Measurements from ENCODE around the gene PFN3.

PFN3 gene, protein sequence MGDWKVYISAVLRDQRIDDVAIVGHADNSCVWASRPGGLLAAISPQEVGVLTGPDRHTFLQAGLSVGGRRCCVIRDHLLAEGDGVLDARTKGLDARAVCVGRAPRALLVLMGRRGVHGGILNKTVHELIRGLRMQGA

DNA sequence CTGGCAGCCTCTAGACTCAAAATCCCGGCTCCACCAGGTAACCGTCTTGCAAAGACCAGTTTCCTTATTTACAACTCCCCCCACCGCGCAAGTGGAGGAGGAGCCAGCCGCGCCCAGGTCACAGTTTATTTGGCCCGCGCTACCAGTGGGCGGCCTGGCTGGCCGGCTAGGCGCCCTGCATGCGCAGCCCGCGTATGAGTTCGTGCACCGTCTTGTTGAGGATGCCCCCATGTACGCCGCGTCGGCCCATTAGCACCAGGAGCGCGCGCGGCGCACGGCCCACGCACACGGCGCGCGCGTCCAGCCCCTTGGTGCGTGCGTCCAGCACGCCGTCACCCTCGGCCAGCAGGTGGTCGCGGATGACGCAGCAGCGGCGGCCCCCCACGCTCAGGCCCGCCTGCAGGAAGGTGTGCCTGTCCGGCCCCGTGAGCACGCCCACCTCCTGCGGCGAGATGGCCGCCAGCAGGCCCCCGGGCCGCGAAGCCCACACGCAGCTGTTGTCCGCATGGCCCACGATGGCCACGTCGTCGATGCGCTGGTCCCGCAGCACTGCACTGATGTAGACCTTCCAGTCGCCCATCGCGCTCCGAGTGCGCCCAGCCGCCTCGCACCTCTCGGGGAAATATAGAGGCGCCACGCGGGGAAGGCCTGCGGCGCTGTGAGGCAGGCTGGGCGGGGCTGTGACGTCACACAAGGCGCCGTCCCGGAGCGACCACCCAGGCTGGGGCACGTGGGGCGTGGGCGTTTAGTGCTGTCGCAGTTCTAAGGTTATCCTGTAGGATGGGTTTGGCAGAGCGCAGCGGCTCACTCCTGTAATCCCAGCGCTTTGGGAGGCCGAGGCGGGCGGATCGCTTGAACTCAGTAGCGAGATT is at the start of gene PFN3:
Gene PFN3, minus strand, starts transcription at position 665 of the 872 bp plus-strand sequence. Its CDS starts 85 bp downstream, at position 580.
- no peak for DNase-seq

DNA sequence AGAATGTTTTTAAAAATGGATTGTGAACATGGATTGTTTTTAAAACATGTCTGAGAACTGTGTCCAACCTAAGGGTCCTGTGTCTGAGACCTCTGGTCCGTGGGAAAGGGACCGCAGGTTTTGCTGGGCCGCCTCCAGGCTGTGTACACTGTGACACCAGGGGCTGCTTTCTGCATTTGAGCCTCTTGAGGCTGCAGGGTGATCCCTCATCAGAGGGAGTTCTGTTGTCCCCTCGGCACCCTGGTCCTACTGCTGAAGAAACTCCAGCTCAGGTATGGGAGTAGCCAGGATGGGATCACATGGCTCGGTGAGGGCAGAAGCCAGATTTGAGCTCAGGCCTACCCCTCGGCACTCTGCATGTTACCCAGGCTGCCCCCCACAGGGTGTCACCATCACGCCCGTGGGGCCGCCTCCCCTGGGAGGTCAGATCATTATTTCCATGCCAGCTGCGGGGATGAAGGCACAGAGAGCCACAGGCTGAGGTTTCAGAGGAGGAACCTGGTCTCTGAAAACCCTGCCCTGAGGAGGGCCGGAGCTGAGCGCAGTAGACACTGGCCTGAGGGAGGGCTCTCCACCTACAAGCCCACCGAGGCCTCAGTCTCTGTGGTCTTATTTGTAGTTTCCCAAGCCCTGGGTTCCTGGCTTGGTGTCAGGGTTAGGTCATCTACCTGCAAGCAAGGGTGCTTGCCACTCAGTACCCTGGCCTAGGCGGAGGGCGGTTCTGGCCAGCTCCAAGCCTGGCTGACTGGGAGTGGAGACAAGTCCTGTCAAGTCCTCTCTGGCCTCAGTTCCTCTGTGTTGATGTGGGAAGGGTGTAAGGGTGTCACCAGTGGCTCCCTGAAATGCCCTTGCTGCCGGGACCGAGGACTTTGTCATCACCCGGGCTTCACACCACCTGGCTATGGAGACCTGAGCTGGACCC is 48.9 kb upstream of the PFN3 start:
- no peak for DNase-seq

DNA sequence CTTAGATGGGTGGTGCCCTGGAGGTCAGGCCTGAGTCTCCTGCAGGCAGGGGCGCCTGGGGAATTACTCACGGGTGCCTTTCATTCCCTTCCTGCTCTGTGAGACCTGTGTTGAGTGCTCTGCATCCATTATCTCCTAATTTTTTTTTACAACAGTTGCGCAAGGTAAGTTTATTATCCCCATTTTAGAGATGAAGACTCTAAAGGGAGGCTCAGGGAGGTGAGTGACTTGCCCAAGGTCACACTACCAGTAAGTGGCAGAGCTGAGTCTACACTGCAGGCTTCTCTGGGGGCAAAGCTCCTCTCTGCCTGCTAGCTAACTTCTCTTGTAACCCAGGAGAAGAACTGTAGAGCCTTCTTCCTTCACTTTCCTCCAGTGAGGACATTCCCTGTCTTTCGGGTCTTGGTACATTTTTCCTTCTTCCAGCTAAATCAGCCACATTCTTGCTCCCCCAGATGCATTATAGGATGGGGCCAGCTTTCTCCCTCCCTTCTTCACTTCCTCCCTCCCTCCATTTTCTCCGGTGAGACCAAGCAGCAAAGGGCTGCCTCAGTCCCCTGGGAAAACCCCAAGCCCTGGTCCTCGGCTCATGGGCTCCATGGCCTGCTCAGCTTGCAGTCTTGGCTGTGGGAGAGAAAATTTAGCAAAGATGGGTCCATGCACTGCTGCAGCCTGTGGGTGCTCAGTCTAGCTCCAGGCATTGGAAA is 47.9 kb upstream of the PFN3 start:
- no peak for DNase-seq

DNA sequence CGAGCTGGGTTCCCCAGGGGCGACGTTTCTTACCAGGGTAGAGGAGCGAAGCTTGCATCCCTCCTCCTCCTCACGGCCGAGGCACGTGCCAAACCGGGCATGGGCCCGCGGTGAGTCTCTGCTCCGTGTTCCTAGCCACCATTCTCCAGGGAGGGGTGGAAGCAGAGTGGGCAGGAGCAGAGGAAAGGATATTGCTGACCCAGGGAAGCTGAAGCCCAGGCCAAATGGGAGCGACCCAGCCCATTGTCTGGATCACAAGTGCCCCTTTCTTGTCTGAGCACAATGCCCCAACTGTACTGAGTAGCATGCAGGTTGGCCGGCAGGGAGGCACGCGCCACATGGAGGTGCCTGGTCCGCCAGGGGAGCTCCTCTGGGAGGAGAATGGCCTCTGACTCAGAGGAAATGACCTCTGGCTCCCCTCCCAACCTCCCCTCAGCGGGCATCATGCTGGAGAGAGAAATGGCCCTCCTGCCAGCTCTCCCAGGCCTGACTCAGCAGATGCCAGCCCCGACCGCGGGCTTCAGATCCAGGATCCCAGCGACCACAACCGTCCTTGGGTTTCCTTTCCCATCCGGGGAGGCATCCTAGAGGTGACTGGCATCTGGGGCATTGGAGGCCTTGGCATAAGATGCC is 47.3 kb upstream of the PFN3 start:
- DNase-seq = peak in 1 of 6 experiments; percentile 62

DNA sequence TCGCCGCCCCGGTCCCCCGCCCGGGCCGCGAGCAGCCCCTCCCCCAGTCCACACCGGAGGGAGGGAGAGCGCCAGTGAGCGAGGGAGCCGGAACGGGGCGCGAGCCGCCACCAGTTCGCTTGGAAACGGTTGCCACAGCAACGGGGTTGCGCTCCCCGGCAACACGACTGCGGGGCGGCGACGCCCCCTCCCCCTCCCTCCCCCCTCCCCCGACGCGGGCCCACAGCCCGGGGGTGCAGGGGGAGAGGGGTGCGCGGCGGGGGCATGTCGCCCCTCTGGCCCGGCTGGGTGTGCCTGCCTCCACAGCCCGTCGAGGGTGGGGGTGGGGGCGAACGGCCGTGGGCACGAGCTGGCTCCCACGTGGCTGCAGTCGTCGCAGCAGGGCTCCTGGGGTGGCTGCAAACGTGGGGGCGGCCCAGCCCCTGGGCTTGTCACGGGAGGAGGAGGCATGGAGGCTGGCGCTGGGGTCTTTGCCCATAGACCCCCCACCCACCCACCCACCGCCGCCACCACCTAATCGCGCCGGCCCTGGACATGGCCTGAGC is 46.7 kb upstream of the PFN3 start:
- peak; percentile 70 to 81 (median 78) for DNase-seq

DNA sequence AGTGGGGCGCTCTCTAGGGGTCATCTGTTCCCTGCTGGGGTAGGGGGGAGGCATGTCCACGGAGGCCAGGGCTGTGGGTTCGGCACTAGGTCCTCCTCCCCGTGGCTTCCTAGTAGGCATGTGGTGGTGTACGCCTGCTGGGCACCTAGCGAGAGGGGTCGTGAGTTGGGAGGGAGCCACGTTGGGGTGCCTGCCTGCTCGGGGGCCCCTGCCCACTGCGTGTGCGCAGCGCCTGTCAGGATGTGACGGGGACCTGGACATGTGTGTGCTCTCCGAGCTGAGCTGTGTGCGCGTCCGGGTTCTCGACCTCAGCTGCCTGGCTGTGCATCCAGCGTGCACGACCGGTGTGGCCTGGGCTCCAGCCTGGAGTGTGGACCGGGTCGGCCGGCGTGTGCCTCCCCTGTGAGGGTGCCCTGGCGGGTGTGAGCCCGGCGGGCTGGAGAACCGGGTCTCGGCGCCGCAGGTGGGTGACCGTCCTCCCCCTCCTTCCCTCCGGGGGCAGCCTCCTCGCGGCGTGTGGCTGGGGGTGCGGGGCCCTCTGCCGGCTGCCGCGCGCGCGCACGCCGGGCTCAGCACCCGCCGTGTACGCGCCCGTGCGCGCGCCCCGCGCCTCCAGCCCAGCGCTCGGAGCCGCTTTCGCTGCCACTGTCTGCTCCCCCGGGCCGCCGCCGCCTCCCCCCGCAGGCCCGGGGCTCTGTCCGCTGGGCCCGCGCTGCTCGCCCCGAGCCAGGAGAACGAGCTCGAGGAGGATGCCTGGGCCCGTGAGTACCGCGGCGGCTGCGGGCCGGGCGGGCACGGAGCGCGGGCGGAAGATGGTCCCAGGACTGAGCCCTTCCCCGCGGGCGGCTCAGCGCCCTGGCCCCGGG is 46.0 kb upstream of the PFN3 start, which contains the start of gene PRR7:
Gene PRR7, plus strand, starts transcription at position 615 of the 866 bp plus-strand sequence. CDS start 8,254 bp downstream, outside the sequence.
- peak; percentile 58 to 85 (median 74) for DNase-seq

DNA sequence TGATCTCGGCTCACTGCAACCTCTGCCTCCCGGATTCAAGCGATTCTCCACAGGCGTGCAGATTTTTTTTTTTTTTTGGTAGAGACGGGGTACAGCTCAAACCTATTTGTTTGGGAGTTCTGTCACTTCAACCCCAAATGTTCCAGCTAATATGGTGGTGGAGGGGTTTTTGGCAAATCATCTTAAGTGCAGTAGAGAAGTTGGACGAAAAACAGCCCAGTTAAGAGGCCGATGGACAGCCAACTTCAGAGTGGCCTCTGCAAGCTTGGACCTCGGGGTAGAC is 45.4 kb upstream of the PFN3 start:
- DNase-seq = peak in 1 of 6 experiments; percentile 30

DNA sequence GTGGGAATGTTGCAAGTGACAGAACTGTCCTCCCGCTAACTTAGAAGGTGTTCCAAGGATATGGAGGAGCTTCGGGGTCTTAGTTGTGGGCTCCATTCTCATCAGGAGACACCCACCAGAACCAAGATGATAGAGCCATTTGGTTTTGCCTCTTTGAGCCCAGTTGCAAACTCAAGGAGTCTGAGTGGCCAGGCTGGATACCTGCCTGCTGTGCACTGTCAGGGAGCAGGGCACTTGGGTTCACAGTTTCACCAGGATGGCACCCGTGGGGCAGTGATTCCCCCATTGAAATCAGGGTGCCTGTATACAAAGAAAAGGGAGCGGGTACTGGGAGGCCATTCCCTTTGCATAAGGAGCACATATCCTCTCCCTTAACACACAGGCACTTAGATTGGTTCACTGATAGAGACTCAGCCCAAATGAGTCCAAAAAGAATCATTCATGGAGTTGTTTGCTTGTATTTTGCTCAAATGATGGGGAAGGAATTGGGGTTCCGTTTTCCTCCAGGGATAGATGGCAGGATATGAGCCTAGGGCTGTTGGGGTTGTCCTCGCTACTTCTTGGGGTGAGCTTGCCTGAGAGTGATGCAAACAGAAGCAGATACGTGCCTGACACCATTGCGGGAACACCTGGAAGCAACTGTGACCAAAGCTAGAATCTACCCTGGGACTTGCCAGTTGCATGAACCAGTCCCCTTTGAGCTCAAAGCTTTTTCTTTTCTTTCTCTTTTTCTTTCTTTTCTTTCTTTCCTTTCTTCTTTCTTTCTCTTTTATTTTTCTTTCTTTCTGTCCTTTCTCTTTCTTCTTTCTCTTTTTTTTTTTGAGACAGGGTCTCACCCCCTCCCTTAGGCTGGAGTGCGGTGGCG is 44.8 kb upstream of the PFN3 start:
- DNase-seq = peak in 5 of 6 experiments; percentile 29 to 49 (median 37)

DNA sequence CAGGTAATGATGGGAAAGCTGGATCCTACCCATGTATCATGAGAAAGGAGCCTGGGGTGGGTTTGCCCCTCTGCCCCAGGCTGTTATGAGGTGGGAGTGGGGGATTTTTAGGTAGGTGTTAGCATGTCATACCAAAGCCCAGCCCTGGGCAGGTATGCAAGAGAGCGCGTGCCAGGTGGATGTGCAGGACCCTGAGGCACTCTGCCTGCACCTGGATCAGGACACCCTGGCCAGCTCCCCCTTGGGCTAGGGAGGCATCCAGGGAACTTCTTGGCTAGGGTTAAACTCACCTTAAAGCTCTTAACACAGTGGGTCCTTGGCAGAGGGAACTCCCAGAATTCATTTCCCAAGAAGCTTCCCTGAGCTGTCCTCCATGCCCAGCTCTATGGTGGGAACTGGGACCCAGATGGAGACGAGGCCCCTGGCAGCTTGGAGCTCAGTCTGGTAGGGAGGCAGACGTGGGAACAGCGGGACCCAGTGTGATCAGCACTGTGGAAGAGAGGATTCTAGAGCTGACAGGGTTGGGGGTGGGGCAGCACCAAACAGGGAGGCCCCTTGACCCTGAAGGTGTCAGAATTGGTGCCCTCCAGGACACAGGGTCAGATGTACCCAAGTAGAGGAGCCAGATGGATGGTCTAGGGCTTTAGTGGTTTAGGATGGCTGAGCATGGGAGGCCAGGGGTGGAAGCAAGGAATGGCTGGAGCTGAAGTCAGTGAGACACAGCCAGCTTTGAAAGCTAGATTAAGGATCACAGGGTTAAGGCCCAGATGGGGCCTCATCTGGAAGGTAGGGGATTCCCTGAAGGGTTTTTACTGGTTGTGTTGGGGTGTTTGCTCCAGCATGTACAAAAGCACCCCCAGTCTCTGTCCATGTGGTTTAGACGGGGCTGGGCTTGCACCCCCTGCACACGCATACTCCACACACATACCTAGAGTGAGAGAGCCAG is 43.9 kb upstream of the PFN3 start:
- peak in 3 of 6 experiments; percentile 21 to 48 (median 46) for DNase-seq

DNA sequence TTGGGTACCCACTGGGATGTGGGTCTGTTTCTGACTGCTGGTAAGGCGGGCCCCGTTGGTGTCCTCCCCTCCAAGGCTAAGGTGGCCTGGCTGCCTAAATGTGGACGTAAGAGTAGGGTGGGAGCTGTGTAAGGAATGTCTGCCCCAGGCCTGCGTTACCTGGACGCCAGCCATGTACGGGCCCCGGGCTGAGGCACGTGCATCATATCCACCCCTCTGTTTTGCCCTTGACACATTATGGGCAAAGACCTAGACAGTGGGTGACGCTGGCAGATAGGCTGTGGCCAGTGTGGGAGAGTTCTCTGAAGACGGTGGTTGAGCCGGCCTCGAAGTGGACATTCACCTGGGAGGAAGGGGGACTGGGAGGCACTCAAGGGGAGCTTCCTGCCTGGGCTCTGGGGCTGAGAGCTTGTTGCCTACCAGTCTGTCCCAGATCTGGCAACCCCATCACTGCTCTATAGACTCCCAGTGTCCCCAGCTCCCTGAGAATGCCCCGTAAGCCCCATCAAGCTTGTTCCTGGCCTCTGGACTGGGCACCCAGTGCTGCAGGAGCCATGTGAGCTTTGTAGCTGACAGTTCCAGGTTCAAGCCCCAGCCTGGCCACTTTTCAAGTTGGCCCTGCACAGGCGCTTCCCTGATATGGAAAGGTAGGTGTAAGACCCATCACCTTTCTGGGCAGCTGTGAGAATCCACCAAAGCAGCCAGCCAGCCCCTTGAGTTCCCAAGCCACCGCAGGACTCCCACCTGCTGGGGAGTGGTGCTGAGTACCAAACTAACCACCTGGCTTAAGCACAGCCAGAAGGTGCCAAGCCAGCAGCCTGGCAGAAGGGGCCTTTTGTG is 42.9 kb upstream of the PFN3 start:
- no peak for DNase-seq

DNA sequence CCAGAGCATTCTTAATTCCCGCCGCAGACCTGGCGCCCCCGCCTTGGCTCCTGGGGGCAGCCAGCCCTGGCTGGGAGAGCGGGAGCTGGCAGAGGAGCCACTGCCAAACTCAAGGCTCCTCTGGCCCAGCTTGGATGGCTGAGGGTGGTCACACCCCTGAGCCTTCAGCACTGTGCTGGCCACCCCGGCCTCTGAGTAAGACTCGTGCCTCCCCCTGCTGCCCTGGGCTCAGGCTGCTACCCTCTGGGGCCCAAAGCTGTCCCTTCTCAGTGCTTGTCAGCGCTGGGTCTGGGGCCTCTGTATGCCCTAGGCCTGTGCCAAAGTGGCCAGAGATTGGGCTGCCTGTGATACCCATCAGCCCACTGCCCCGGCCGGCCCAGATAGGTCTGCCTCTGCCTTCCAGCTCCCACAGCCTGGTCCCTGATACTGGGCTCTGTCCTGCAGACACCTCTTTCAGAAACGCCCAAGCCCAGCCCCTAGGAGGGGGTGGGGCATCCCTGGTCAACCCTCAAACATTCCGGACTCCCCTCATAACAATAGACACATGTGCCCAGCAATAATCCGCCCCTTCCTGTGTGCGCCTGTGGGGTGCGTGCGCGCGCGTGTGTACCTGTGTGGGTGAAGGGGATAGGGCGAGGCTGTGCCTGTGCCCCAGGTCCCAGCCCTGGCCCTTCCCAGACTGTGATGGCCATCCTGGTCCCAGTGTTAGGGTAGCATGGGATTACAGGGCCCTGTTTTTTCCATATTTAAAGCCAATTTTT is 41.8 kb upstream of the PFN3 start:
- DNase-seq = no peak

DNA sequence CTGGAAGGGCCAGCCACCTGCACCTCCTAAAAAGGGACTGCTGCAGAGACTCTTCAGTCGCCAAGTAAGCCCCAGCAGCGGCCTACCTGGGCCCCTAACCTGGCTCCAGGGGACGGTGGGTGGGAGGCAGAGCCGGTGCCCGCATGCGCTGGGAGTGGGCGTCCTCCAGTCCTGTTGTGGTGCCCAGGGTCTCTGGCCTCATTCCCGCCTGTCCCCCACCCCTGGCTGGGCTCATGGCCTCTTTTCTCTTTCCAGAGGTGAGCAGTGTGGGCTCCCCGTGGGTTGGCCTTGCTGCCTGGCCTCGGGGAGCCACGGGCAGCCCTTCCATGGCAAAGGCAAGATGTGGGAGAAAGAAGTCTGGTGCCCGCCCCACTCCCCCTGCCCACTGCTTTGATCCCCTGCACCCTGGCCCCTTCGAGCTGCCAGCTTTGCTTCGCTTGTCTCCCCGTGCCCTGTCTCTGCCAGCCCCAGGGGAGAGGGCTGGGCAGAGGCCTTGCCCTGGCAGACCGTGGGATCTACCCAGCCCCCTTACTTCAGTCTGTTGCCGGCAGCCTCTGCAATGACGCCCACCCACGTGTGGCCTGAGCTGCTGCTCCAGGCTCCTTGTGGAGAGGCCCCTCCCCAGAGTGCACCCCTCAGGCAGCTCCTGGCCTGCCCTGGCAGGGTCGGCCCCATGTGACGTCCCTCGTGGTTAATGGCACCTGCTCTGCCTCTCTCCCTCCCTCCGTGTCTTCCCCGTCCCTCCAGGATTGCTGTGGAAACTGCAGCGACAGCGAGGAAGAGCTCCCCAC is 40.7 kb upstream of the PFN3 start:
- DNase-seq = no peak

DNA sequence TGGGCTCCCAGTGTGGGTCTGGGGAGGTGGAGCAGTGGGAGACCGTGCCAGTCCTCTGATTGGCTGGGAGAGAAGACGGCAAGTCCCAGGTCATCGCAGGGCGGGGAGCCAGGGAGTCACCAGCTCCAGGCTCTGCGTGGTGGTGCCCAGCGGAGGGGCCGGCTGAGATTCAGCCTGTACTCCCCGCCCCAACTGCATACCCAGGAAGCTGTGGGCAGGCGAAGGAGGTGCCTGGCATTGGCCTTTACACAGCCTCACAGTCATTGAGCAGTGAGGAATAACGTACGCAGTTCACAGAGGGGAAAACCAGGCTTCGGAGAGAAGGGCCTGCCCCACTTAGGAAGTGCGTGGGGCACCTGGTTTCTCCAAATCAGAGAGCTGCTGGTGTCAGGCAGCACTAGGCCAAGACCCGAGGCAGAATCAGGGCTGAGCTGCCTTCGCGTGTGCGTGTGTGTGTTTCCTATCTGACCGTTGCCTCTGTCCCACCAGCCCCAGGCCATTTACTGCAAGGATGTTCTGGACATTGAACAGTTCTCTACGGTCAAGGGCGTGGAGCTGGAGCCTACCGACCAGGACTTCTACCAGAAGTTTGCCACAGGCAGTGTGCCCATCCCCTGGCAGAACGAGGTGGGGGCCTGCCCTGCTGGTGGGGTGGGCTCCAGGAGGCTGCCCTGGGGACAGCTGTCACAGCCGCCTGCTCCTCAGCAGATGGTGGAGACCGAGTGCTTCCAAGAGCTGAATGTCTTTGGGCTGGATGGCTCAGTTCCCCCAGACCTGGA is 39.9 kb upstream of the PFN3 start:
- peak in 4 of 6 experiments; percentile 28 to 44 (median 32) for DNase-seq

DNA sequence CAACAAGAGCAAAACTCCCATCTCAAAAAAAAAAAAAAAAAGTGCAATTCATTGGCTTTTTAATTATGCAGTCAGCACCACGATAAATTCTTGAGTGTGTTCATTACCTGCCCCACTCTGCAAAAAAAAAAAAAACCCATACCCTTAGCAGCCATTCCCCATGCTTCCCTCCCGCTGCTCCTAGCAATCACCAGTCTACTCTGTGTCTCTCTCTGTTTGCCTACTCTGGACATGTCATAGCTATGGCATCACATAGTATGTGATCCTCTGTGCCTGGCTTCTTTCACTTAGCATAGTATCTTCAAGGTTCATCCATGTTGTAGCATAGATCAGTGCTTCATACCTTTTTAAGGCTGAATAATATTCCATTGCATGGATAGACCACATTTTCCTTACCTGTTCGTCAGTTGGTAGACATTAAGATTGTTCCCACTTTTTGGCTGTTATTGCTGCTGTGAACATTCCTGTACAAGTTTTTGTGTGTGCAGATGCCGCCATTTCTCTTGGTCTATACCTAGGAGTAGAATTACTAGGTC is 39.1 kb upstream of the PFN3 start:
- no peak for DNase-seq

DNA sequence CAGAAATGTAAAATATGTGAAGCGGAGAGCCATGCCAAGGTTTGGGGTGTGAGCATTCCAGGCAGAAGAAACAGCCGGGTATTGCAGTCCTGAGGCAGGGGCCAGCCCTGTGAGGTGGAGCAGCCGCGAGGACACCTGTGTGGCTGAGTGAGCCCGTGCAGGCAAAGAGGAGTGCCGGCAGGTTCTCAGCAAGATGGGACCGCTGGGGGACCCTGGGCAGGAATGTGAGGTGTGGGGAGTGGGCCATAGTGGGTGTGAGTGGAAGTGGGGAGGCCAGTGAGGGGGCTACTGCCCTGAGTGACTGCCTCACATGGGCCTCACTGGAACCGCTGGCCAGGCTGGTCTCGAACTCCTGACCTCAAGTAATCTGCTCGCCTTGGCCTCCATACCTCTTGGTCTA is 38.0 kb upstream of the PFN3 start:
- DNase-seq = no peak
